ENCODE data around the gene TREML2.

DNA sequence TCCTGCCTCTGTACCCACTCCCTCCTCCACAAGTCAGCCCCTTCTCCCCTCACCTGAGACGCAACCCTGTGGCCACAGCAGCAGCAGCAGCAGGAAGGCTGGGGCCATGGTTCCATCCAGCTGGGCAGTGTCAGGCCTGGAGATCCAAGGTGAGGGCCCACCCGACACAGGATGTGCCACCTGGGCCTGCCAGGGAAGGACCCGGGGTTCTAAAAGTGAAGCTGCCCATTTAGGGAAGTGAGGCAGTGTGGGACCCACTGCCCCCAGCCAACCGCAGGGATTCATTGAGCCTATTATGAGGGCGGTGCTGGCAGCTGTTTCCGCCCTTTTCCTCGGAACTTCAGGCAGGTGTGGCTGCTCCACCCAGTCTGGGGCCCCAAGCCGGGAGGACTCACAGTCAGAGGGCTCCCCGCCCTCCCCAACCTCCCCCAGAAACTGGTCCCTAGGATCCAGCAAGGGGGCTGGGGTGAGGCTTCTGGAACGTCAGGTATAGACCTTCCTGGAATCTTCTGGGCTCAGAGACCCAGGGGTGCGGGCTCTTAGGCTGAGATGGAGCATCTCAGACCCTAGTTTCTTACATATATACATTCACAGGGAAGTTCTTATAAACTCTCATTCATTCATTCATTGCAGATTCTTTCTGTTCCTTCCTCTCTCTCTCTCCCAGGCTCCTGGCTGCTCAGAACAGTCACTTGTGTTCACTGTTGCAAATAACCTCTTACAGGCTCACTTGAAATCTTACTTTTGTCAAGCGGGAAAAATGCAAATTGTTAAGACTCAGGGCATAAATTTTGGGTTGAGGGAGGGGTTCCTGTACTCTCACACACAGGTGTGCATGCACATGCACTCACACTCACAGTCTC is at the start of gene TREML2:
- TF ChIP-seq, protein P1, sequence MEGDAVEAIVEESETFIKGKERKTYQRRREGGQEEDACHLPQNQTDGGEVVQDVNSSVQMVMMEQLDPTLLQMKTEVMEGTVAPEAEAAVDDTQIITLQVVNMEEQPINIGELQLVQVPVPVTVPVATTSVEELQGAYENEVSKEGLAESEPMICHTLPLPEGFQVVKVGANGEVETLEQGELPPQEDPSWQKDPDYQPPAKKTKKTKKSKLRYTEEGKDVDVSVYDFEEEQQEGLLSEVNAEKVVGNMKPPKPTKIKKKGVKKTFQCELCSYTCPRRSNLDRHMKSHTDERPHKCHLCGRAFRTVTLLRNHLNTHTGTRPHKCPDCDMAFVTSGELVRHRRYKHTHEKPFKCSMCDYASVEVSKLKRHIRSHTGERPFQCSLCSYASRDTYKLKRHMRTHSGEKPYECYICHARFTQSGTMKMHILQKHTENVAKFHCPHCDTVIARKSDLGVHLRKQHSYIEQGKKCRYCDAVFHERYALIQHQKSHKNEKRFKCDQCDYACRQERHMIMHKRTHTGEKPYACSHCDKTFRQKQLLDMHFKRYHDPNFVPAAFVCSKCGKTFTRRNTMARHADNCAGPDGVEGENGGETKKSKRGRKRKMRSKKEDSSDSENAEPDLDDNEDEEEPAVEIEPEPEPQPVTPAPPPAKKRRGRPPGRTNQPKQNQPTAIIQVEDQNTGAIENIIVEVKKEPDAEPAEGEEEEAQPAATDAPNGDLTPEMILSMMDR (conservative IDR thresholded peaks at IDR 0.05; ENCODE audit: low read depth, low read length) = no peak
- TF ChIP-seq EZH2 (IDR thresholded peaks at IDR 0.05; ENCODE audit: low read length, unreplicated experiment) (no peak), EZH2phosphoT487 (IDR thresholded peaks at IDR 0.05; ENCODE audit: borderline replicate concordance, low read length) (no peak)

Data from PC-3 (cell line).